Smooth muscle cell (in vitro differentiated cells): Measurements from ENCODE around the gene MRGPRX2. TPM values are rescaled to one million over a fixed set of nuclear protein-coding genes. Genes with fewer than 3 reads are reported as not detected.

Experiments used
- DNase-seq: peaks from one replicate; lab custom pipeline; 2025; ENCODE audit not compliant: unreplicated experiment; lab: John Stamatoyannopoulos, UW
- H2AFZ ChIP-seq: fragments of 200-600 bp; sonication (generic); 2 replicates; pipeline ENCODE4 v1.6.0; 2016; ENCODE audit warnings: antibody characterized with exemption, low read depth, mild to moderate bottlenecking
- H3F3A ChIP-seq: fragments of 200-600 bp; sonication (generic); 2 replicates; pipeline ENCODE4 v1.6.0; 2017; ENCODE audit warnings: antibody characterized with exemption, low read depth
- H3K27ac ChIP-seq: fragments of 200-600 bp; sonication (generic); 2 replicates; pipeline ENCODE4 v1.5.1; 2016; ENCODE audit warnings: low read depth, mild to moderate bottlenecking
- H3K27me3 ChIP-seq: fragments of 200-600 bp; sonication (generic); 2 replicates; pipeline ENCODE4 v1.6.1; 2016; ENCODE audit warnings: low read depth, mild to moderate bottlenecking
- H3K36me3 ChIP-seq: fragments of 200-600 bp; sonication (generic); 2 replicates; pipeline ENCODE4 v1.5.1; 2016; ENCODE audit warnings: low read depth
- H3K4me1 ChIP-seq: fragments of 200-600 bp; sonication (generic); 2 replicates; pipeline ENCODE4 v1.5.1; 2016; ENCODE audit warnings: low read depth
- H3K4me2 ChIP-seq: fragments of 200-600 bp; sonication (generic); 2 replicates; pipeline ENCODE4 v1.6.0; 2016; ENCODE audit warnings: mild to moderate bottlenecking
- H3K4me3 ChIP-seq: fragments of 200-600 bp; sonication (generic); 2 replicates; pipeline ENCODE4 v1.5.1; 2016; ENCODE audit warnings: mild to moderate bottlenecking
- H3K79me2 ChIP-seq: fragments of 200-600 bp; sonication (generic); 2 replicates; pipeline ENCODE4 v1.6.0; 2016; ENCODE audit warnings: low read depth, mild to moderate bottlenecking
- H3K9ac ChIP-seq: fragments of 200-600 bp; sonication (generic); 2 replicates; pipeline ENCODE4 v1.6.0; 2016; ENCODE audit warnings: low read depth
- H3K9me3 ChIP-seq: fragments of 200-600 bp; sonication (generic); replicated peaks from 2 replicates; pipeline ENCODE4 v1.5.1; 2016; ENCODE audit warnings: low read depth
- H4K20me1 ChIP-seq: fragments of 200-600 bp; sonication (generic); 2 replicates; pipeline ENCODE4 v1.6.0; 2016; ENCODE audit warnings: low read depth
- CTCF ChIP-seq: fragments of 200-600 bp; sonication (generic); IDR thresholded peaks from 2 replicates; pipeline ENCODE4 v1.5.1; 2017; ENCODE audit warnings: borderline replicate concordance, mild to moderate bottlenecking, antibody characterized with exemption; ENCODE audit not compliant: insufficient read depth, poor library complexity, severe bottlenecking
- WGBS: methylation state at CpG from one replicate; pipeline ENCODE4 v1.1.7; 2016; ENCODE audit warnings: low lambda C conversion rate; 5-methylcytosine and 5-hydroxymethylcytosine counted together
- polyA plus RNA-seq: library from polyadenylated mRNA; unstranded; fragments of >200 nt; fragmentation: Nextera tagmentation; extraction: Ambion mirVana; gene quantifications from 2 replicates; pipeline ENCODE4 v1.2.1, GENCODE V29; 2016
- total RNA-seq: library from RNA; depleted of rRNA; stranded (reverse); fragments of >200 nt; gene quantifications from 2 replicates; pipeline ENCODE4 v1.2.3, GENCODE V29; 2014

The MRGPRX2 gene
- total and polyA plus RNA-seq, 2 experiments from 2014 or later, result 0.19 TPM; not detected in 1

DNA sequence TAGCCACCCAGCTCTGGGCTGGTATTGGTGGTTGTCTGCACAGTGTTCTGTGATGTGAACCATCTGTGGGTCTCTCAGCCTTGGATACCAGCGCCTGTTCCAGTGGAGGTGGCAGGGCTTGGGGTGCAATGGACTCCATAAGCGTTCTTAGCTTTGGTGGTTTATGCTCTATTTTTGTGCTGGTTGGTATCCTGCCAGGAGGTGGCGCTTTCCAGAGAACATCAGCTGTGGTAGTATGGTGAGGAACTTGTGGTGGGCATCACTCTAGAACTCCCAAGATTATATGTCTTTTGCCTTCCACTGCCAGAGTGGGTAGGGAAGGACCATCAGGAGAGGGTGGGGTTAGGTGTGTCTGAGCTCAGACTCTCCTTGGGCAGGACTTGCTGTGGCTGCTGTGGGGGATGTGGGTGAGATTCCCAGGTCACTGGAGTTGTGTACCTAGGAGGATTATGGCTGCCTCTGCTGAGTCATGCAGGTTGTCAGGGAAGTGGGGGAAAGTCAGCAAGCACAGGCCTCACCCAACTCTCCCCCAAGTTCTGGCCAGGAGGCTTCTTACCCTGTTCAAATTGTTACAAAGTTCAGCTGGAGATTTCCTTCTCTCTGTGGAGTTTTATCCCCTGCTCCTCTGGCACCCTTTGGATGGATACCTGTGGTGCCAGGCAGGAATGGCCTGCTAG, 47.2 kb downstream of the MRGPRX2 start:
- Histone ChIP-seq H3K9me3 (no peaks in the 10 kb centered on the region), H4K20me1 (no peaks in the 10 kb centered on the region), H3K27ac (no peak overlapping the region), H3K79me2 (no peaks in the 10 kb centered on the region), H3K36me3 (no peaks in the 10 kb centered on the region), H3F3A (no peaks in the 10 kb centered on the region), H3K4me3 (no peak overlapping the region), H2AFZ (no peak overlapping the region), H3K4me2 (no peak overlapping the region), H3K27me3 (no peaks in the 10 kb centered on the region), H3K4me1 (no peaks in the 10 kb centered on the region), H3K9ac (no peak overlapping the region)
- 68% methylated on average over 3 of the region's 3 CpGs for WGBS
- TF ChIP-seq CTCF, result no peak
- DNase-seq, result no peak

- Histone ChIP-seq H3K4me3 (no peak overlapping the region), H4K20me1 (no peaks in the 10 kb centered on the region), H3K36me3 (no peaks in the 10 kb centered on the region), H3K79me2 (no peaks in the 10 kb centered on the region), H3K4me2 (no peak overlapping the region), H3K4me1 (no peaks in the 10 kb centered on the region), H3K9me3 (no peaks in the 10 kb centered on the region), H3F3A (no peaks in the 10 kb centered on the region), H3K27ac (no peak overlapping the region), H3K27me3 (no peaks in the 10 kb centered on the region), H2AFZ (no peak overlapping the region), H3K9ac (no peak overlapping the region)
- DNase-seq, result no peak
- no peak for TF ChIP-seq CTCF
Measured at GRCh38 chr11:19012636-19013035, 47.9 kb downstream of the MRGPRX2 start.

Other genes with a start within 250 kb of the MRGPRX2 start
- not detected in 2 replicates for gene MRGPRX1, start 121.3 kb downstream of the MRGPRX2 start, total RNA-seq
- not detected in 2 replicates for gene MRGPRX1, start 121.3 kb downstream of the MRGPRX2 start, polyA plus RNA-seq
- 16.5 and 17.3 TPM in 2 replicates for gene ZDHHC13, start 56.5 kb upstream of the MRGPRX2 start, total RNA-seq
- 8.7 and 12.8 TPM in 2 replicates for gene ZDHHC13, start 56.5 kb upstream of the MRGPRX2 start, polyA plus RNA-seq
- gene CSRP3, start 141.3 kb upstream of the MRGPRX2 start, total RNA-seq, result not detected in 2 replicates
- 0.37 TPM in 1 of 2 replicates, not detected in the other for gene CSRP3, start 141.3 kb upstream of the MRGPRX2 start, polyA plus RNA-seq
- 1.1 and 1.6 TPM in 2 replicates for gene E2F8, start 180.2 kb upstream of the MRGPRX2 start, total RNA-seq
- gene E2F8, start 180.2 kb upstream of the MRGPRX2 start, polyA plus RNA-seq, result 1.5 and 2.0 TPM in 2 replicates